GM12864 (cell line): ENCODE data around the gene CYFIP1.
A peak's percentile ranks its signal among the peaks of the same experiment; 100 is the strongest.

Experiments used
- DNase-seq: peaks from one replicate; pipeline ENCODE4 v3.0.0-alpha.2; 2011; ENCODE audit warnings: low read depth
- H3K4me3 ChIP-seq: 2 replicates; pipeline ENCODE4 v1.5.1; 2011; ENCODE audit warnings: mild to moderate bottlenecking, low read depth, low read length, control low read depth
- TF ChIP-seq, protein P1 (sequence below): IDR thresholded peaks from 2 replicates; pipeline ENCODE4 v1.5.1; 2011; ENCODE audit warnings: low read depth, mild to moderate bottlenecking, moderate library complexity, low read length, control low read depth, inconsistent platforms; ENCODE audit errors: missing control alignments

The CYFIP1 gene

DNA sequence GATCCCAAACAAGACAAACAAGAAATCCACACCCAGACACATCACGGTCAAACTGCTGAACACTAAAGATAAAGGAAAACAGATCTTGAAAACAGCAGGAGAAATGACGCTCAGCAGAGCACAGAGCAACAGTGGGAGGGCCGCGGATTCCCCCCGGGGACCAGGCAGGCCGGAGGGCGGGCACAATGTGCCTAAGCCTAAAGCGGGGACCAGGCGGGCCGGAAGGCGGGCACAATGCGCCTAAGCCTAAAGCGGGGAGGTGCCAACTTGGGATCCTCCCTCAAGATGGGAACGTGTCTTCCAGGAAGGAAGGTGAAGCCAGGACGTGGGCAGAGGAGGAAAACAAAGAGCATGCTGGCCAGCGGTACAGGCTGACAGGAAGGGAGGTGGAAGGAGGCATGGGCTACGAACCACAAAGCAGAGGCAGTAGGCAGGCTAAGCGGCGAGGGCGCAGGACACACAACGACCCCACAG, 31.1 kb downstream of the CYFIP1 start:
- TF ChIP-seq, protein P1, sequence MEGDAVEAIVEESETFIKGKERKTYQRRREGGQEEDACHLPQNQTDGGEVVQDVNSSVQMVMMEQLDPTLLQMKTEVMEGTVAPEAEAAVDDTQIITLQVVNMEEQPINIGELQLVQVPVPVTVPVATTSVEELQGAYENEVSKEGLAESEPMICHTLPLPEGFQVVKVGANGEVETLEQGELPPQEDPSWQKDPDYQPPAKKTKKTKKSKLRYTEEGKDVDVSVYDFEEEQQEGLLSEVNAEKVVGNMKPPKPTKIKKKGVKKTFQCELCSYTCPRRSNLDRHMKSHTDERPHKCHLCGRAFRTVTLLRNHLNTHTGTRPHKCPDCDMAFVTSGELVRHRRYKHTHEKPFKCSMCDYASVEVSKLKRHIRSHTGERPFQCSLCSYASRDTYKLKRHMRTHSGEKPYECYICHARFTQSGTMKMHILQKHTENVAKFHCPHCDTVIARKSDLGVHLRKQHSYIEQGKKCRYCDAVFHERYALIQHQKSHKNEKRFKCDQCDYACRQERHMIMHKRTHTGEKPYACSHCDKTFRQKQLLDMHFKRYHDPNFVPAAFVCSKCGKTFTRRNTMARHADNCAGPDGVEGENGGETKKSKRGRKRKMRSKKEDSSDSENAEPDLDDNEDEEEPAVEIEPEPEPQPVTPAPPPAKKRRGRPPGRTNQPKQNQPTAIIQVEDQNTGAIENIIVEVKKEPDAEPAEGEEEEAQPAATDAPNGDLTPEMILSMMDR = no peak
- H3K4me3 ChIP-seq = peak overlapping the region; percentile 27
- DNase-seq = no peak

DNA sequence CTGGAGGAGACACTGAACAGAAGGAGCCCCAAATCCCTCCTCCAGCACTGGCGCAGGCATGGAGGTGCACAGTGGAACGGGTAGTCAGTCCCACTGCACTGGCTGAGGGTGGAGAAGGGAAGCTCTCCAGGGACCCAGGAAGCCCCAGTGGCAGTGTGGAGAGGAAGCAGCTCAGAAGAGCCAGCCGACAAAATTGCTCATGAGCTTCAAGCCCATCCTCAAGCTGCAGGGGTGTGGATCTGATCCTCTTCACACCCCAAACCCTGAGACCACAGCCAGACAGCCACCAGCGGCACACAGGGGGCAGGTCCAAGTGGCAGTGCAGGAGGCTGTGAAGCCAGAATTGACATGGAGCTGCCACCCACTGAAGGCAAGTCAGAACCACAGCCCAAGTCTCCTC, 32.1 kb downstream of the CYFIP1 start:
- TF ChIP-seq, protein P1 = no peak
- H3K4me3 ChIP-seq = no peak overlapping the region
- DNase-seq = no peak

DNA sequence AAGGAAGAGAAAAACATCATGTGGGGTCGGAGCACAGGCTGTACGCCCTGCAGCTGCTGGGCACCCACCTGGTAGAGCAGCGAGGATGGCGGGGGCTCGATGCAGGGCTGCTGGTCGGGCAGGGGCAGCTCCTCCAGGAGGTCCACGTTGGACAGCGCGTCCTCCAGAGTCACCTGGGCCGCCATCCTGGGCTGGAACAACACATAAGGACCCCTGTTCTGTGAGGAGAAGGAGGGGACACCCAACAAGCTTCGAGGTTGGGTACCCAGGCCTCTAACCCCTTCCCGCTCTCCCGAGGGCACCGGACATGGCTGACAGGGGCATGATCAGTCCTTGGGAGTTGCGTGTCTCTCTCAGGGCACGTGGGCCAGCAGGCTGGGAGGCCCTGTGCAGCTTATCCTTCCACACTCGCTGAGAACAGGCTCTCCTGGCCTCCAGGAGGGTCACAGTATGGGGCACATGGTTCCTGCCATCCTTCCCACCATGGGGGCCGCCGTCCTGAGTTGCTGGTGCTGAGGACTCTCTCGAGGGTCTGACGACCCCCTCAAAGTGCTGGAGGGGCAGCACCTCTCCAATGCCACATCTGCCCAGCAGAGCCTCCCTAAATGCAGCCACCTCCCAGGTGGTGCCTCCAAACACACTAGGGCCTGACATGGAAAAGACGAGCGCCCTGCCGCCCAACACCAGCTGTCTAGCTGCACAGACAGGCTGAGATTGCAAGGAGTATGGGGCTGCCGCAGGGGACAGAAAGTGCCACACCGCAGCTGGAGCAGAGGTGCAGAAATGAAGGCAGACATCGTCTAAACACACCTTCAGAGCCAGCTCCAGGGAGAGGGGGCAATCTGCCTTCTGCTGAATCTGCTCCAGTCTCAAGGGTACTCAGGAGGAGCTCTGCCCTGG, 32.8 kb downstream of the CYFIP1 start:
- DNase-seq = no peak
- TF ChIP-seq, protein P1 = no peak
- no peak overlapping the region for H3K4me3 ChIP-seq

DNA sequence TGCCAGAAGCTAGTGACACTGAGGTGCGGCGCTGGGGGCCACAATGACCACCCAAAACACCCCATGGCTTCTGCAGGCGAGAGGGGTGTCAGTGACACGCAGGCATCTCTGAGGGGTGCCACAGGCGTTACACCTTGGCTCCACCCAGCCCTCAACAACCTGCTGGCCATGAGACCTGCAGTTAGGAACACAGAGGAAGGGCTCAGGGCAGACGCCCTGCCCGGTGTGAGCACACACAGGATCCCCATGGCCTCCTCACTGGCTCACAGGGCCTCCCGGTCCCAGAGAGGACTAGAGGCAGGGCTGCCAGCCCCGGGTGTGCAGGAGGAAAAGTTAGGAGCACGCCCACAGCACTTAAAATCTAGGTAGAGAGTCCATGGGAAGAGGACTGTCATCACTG, 35.1 kb downstream of the CYFIP1 start:
- TF ChIP-seq, protein P1 = no peak
- no peak for DNase-seq
- H3K4me3 ChIP-seq = no peak overlapping the region

DNA sequence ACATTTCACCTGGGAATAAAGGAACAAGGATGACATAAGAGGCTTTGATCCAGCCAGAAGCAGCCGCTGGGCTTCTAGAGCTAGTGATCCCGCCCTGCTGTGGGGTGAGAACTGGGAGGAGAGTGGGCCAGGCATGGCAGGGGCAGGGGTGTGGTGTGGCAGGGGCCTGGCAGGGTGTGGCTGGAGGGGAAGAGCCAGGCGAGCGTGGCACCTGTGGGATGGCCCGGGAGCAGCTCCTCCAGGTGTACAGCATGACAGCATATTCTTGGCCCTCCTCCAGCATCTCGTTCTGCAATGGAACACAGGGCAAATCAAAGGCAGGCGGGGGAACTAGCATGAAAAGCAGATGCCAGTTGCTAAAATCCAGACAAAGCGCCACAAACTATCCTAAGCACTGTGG, 35.5 kb downstream of the CYFIP1 start:
- TF ChIP-seq, protein P1 = no peak
- no peak overlapping the region for H3K4me3 ChIP-seq
- DNase-seq = no peak

DNA sequence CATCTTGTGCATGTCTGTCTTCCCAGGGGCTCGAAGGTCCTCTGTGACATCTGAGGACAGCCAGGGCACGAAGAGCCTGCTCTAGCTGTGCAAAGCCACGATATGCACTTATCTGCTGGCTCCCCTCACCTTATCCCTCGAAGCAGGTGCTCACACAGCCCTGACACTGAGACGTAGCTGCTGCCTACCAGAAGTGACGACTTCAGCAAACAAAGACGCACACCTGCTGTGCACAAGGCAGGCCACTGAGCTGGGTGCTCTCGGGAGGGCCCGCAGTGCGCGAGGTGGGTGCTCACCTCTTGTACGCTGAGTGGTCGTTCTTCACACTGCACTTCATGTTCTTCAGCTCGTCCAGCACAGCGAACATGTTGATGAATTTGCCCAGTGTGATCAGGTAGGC, 37.3 kb downstream of the CYFIP1 start:
- no peak overlapping the region for H3K4me3 ChIP-seq
- TF ChIP-seq, protein P1 = no peak
- DNase-seq = no peak

DNA sequence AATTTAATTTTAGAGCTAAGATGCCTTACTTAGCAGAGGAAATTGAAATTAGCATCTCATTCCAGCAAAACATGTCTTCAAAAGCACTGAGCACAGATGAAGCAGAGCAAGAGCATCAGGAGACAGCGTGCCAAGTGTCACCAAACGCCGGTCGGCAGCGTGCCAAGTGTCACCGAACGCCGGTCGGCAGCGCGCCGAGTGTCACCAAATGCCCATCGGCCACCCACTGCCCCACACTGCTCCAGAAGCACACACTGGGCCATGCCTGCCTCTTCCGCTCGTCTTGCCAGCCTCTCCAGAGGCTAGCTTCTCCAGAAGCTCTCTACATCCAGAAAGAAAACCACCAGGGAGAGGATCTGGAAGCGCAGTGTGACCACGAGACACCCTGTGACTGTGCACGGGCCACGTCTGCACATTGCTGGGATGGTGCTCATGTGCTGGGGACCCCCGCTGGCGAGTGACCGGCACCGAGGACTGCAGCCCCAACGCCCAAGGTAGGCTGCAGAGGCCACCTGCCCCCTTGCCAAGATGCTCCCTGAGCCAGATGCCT, 37.8 kb downstream of the CYFIP1 start:
- TF ChIP-seq, protein P1 = no peak
- no peak for DNase-seq
- H3K4me3 ChIP-seq = no peak overlapping the region
